Measurements from ENCODE around the gene BBX. TPM values are rescaled to one million over a fixed set of nuclear protein-coding genes. Genes with fewer than 3 reads are reported as not detected.

Gene BBX
- total RNA-seq, 1 experiment from 2014 or later = 45.0 TPM

DNA sequence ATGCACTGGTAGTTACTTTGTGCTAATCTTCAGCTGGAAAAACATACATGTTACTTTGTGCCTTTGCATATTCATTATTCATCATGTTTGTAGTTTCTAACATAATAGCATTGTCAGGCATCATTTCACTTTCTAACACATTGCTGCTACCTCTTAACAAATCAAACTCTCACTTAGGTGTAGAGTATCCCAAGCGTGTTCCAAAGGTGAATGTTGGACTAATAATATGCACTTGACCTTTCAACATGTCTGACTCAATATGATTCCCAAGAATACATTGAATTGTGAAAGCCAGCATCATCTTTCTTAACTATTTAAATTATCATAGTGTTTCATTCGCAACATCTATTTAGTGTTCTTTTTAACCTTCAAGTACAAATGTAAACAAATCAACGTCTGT, 211.6 kb downstream of the BBX start (continued):
- TF ChIP-seq, protein P1, sequence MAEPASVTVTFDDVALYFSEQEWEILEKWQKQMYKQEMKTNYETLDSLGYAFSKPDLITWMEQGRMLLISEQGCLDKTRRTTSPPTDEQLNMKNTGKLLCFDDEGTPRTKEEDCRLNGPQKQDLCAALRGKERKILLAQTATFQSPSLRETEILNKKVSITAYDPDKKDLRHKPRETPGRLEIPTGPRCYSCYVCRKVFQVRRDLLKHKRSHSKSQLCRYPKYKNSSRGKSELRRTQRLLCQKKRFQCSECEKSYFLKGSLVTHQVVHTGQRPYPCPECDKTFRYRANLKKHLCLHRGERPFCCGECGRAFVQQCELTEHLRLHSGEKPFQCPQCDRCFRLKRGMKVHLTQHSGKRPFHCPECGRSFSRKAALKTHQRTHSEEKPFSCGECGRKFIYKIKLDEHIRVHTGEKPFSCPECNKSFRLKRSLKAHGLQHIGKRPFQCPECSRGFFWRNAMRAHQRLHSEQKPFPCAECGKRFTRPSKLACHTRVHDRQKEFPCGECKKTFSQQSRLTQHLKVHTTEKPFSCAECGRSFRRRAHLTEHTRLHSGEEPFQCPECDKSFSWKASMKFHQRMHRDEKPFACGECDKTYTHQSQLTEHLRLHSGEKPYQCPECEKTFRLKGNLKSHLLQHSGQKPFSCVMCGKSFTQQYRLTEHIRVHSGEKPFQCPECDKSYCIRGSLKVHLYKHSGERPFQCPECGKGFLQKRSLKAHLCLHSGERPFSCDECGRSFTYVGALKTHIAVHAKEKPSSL (CRISPR knock-in tag; conservative IDR thresholded peaks at IDR 0.05) = no peak
- TF ChIP-seq, protein P2, sequence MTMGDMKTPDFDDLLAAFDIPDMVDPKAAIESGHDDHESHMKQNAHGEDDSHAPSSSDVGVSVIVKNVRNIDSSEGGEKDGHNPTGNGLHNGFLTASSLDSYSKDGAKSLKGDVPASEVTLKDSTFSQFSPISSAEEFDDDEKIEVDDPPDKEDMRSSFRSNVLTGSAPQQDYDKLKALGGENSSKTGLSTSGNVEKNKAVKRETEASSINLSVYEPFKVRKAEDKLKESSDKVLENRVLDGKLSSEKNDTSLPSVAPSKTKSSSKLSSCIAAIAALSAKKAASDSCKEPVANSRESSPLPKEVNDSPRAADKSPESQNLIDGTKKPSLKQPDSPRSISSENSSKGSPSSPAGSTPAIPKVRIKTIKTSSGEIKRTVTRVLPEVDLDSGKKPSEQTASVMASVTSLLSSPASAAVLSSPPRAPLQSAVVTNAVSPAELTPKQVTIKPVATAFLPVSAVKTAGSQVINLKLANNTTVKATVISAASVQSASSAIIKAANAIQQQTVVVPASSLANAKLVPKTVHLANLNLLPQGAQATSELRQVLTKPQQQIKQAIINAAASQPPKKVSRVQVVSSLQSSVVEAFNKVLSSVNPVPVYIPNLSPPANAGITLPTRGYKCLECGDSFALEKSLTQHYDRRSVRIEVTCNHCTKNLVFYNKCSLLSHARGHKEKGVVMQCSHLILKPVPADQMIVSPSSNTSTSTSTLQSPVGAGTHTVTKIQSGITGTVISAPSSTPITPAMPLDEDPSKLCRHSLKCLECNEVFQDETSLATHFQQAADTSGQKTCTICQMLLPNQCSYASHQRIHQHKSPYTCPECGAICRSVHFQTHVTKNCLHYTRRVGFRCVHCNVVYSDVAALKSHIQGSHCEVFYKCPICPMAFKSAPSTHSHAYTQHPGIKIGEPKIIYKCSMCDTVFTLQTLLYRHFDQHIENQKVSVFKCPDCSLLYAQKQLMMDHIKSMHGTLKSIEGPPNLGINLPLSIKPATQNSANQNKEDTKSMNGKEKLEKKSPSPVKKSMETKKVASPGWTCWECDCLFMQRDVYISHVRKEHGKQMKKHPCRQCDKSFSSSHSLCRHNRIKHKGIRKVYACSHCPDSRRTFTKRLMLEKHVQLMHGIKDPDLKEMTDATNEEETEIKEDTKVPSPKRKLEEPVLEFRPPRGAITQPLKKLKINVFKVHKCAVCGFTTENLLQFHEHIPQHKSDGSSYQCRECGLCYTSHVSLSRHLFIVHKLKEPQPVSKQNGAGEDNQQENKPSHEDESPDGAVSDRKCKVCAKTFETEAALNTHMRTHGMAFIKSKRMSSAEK (CRISPR knock-in tag; IDR thresholded peaks at IDR 0.05; ENCODE audit: borderline replicate concordance) = no peak

DNA sequence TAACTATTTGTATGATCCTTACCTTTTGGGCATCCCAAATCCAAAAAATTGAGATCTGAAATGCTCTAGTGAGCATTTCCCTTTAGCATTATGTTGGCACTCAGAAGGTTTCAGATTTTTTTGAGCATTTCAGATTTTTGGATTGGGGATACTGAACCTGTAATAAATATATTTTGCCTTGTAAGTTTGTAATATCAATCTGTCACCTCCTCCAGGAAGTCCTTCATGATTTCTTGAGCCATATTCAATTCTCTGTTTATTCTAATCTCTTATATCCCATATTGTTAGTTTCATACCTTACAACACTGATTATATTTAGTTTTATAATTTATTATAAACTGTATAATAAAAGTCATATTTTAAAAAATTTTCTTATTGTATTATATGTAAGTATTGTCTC, 215.2 kb downstream of the BBX start:
- POLR2A ChIA-PET = no interaction called here
- H3K4me1 Mint-ChIP-seq = no peaks in the 10 kb centered on the region
- ATAC-seq = no peak

DNA sequence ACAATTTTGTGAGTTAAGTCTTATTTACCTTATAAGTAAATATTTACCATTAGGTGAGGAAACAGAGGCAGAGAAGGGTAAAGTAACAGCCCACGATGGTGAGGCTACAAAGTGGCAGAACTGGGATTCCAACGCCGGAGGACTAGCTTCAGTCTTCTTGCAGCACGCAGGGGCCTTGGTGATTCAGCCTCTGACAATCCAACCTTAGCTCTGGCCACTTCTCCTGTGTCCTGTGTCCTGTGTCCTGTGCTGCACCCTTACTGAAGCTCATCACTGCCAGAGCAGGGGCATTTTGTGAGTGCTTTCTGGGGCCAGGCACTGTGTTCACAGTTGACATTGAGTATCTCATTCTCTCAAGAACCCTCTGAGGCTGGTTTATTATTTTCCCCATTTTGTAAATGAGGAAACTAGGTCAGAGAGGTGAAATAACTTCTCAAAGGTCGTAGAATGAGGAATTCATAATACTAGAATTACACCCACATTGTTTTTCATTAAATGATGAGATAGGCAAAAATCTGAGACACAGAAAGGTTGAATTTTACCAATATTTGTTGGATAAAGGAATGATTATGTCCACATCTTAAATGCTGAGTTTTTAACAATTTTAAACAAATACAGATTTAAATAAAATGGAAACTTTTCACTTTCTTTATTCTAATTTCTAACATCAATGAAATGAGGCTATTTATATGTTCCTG, 215.9 kb downstream of the BBX start:
- Mint-ChIP-seq H3K9me3 (no peaks in the 10 kb centered on the region), H3K36me3 (no peaks in the 10 kb centered on the region), H3K27ac (no peak overlapping the region), H3K27me3 (ENCODE audit: low read depth) (no peaks in the 10 kb centered on the region), H3K4me3 (no peak overlapping the region), H3K4me1 (peaks cover 3% of the 10 kb centered on the region; the same call in 1 of the 2 replicates)
- ATAC-seq = no peak
- DNase-seq (ENCODE audit: low spot score) = no peak
- POLR2A ChIA-PET = no interaction called here
- CTCF ChIA-PET = interaction anchor here (1.1 to 4.0 kb wide), 5 partner anchors 14 to 78 kb away, joined by 3 to 66 read pairs (median 8); no protein-coding TSS in a partner anchor
- TF ChIP-seq ZNF396 (CRISPR knock-in tag; IDR thresholded peaks at IDR 0.05; ENCODE audit: borderline replicate concordance) = no peak
- TF ChIP-seq NFATC4 (CRISPR knock-in tag; IDR thresholded peaks at IDR 0.05) = no peak
- no peak for TF ChIP-seq FOXP1 (CRISPR knock-in tag; IDR thresholded peaks at IDR 0.05; ENCODE audit: borderline replicate concordance)
- TF ChIP-seq ZNF219 (CRISPR knock-in tag; IDR thresholded peaks at IDR 0.05; ENCODE audit: borderline replicate concordance) = no peak
- TF ChIP-seq, protein P3, sequence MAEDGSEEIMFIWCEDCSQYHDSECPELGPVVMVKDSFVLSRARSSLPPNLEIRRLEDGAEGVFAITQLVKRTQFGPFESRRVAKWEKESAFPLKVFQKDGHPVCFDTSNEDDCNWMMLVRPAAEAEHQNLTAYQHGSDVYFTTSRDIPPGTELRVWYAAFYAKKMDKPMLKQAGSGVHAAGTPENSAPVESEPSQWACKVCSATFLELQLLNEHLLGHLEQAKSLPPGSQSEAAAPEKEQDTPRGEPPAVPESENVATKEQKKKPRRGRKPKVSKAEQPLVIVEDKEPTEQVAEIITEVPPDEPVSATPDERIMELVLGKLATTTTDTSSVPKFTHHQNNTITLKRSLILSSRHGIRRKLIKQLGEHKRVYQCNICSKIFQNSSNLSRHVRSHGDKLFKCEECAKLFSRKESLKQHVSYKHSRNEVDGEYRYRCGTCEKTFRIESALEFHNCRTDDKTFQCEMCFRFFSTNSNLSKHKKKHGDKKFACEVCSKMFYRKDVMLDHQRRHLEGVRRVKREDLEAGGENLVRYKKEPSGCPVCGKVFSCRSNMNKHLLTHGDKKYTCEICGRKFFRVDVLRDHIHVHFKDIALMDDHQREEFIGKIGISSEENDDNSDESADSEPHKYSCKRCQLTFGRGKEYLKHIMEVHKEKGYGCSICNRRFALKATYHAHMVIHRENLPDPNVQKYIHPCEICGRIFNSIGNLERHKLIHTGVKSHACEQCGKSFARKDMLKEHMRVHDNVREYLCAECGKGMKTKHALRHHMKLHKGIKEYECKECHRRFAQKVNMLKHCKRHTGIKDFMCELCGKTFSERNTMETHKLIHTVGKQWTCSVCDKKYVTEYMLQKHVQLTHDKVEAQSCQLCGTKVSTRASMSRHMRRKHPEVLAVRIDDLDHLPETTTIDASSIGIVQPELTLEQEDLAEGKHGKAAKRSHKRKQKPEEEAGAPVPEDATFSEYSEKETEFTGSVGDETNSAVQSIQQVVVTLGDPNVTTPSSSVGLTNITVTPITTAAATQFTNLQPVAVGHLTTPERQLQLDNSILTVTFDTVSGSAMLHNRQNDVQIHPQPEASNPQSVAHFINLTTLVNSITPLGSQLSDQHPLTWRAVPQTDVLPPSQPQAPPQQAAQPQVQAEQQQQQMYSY (CRISPR knock-in tag; IDR thresholded peaks at IDR 0.05) = no peak

More for the DNA sequence above, 215.2 kb downstream of the BBX start:
- DNase-seq (ENCODE audit: low spot score) = no peak
- CTCF ChIA-PET = interaction anchor here (0.7 to 3.8 kb wide), 4 partner anchors 15 to 77 kb away, joined by 3 to 66 read pairs (median 5); no protein-coding TSS in a partner anchor
- Mint-ChIP-seq H3K27me3 (ENCODE audit: low read depth) (no peaks in the 10 kb centered on the region), H3K9me3 (no peaks in the 10 kb centered on the region), H3K27ac (no peak overlapping the region), H3K36me3 (peaks cover 4% of the 10 kb centered on the region; the same call in 1 of the 2 replicates), H3K4me3 (no peak overlapping the region)
- TF ChIP-seq ZNF138 (CRISPR knock-in tag; conservative IDR thresholded peaks at IDR 0.05) (no peak), IRF2 (CRISPR knock-in tag; IDR thresholded peaks at IDR 0.05; ENCODE audit: borderline replicate concordance, low read depth) (no peak), FOXJ3 (CRISPR knock-in tag; IDR thresholded peaks at IDR 0.05; ENCODE audit: borderline replicate concordance) (no peak), GTF2I (CRISPR knock-in tag; conservative IDR thresholded peaks at IDR 0.05) (no peak), ZNF232 (CRISPR knock-in tag; IDR thresholded peaks at IDR 0.05) (no peak), FOXK1 (CRISPR knock-in tag; IDR thresholded peaks at IDR 0.05) (no peak), ZNF263 (CRISPR knock-in tag; IDR thresholded peaks at IDR 0.05; ENCODE audit: low read depth) (no peak)
- TF ChIP-seq, protein P4, sequence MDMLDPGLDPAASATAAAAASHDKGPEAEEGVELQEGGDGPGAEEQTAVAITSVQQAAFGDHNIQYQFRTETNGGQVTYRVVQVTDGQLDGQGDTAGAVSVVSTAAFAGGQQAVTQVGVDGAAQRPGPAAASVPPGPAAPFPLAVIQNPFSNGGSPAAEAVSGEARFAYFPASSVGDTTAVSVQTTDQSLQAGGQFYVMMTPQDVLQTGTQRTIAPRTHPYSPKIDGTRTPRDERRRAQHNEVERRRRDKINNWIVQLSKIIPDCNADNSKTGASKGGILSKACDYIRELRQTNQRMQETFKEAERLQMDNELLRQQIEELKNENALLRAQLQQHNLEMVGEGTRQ (CRISPR knock-in tag; IDR thresholded peaks at IDR 0.05) = no peak
- TF ChIP-seq, protein P1 (CRISPR knock-in tag; conservative IDR thresholded peaks at IDR 0.05) = no peak

Data from WTC11 (cell line).